Epithelial cell of prostate (primary cell): ENCODE results near the gene MAD1L1.
"Not testable (repeated sequence)": the region's sequence is repeated elsewhere in the genome, so short reads cannot be mapped to it uniquely, and the experiment has no call there.

Experiments used
- DNase-seq: peaks from one replicate; pipeline ENCODE4 v3.0.0-alpha.2; 2011; ENCODE audit warnings: low read depth, low spot score
- H3K27ac ChIP-seq: fragments of 450-650 bp; 2 replicates; pipeline ENCODE4 v1.5.1; 2017; ENCODE audit warnings: mild to moderate bottlenecking

MAD1L1 gene

DNA sequence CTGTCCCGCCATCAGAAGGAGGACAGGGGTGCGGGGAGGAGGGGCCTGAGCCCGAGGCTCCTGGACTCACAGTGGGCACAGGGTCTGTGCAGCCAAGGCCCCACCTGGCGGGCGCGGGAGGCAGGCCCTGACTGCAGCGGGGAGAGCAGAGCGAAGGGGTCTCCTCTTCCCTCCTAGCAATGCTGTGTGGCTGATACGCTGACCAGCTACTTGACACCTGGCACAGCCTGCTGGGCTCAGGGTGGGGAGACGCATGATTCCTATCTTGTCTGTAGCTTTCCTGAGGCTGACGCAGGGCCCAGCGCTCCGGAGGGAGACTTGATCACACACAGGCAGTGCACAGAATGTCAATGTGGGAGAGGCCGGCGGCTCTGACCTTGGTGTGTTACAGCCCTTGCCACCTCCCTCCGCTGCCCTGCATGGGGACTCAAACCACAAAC is 387.8 kb downstream of the MAD1L1 start:
- no peak overlapping the region for H3K27ac ChIP-seq
- no peak for DNase-seq

DNA sequence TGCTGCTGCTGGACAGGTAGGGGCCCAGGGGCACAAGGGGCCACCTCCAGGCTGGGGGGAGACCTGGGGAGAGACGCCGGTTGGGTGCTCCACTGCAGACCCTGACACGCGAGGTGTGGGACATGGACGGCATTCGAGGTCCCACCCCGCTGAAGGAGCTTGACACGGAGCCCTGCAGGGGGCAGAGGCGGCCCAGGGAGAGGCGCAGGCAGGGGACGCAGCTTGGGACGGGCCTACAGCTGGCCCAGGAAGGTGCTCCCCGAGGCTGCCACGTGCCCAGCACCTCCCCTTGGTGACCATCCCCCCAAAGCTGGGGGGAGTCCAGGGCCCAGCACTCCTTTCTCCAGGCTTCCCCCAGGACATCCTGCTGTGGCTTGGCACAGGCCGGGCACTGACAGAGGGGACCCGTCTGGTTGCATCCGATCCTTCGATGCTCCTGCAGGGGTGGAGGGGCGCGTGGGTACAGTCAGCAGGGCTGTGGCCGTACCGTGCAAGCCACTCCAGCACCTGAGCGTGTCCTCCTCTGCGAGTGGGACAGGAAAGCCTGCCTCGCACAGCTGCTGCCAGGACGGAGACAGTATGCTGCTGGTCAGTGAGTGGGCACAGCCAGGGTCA is 388.3 kb downstream of the MAD1L1 start:
- H3K27ac ChIP-seq, result no peak overlapping the region
- DNase-seq, result no peak

- DNase-seq, result no peak
- H3K27ac ChIP-seq, result no peak overlapping the region
Observed at GRCh38 chr7:1843921-1844335, 388.8 kb downstream of the MAD1L1 start.

GRCh38 chr7:1843271-1843861 is 389.4 kb downstream of the MAD1L1 start:
- no peak for DNase-seq
- no peak overlapping the region for H3K27ac ChIP-seq

DNA sequence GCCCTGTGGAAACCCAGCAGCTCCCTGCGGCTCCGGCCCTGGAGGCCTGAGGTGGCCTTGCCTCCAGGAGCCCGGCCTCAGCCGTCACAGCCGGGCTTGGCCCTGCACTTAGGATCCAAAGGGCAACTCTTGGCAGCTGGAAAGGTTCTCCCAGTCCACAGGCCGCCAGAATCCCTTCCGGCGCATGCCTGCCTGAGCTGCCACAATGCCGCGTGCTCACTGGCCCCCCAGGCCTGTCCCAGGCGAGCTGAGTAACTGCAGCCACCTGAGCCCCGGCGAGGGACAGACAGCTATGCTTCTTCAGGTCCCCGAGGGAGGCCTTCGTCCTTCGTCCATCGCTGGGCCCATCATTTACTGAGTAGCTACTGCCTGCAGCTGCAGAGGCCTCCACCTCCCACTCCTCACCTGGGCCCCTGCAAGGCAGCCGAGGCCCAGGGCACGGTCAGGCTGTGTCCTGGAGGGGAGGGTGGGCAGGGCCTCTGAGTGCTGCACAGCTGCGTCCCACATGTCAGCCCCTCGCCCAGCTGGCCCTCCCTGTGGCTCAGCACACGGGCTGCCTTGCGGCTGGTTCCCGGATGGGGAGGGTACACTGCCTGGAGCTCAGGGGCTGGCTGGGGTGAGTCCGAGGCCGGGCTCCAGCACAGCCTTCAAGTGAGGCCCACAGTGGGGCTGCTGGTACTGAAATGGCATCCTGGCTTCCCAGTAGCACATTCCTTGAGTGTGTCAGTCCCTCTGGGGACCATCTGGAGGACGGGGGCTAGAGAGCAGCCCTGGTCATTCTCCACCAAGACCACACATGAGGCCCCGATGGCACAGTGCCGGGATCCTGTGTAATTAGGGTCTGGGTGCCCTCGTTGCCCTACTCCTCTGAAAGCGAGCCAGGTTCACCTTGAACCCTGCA is 390.2 kb downstream of the MAD1L1 start:
- H3K27ac ChIP-seq, result no peak overlapping the region
- DNase-seq, result no peak

- DNase-seq, H3K27ac ChIP-seq: not testable (repeated sequence)
Observed at GRCh38 chr7:1841286-1842021, 391.3 kb downstream of the MAD1L1 start.

GRCh38 chr7:1840744-1841143 is 392.0 kb downstream of the MAD1L1 start:
- not testable (repeated sequence) for DNase-seq, H3K27ac ChIP-seq

- H3K27ac ChIP-seq, result no peak overlapping the region
- DNase-seq, result no peak
Observed at GRCh38 chr7:1839701-1840100, 393.0 kb downstream of the MAD1L1 start.

DNA sequence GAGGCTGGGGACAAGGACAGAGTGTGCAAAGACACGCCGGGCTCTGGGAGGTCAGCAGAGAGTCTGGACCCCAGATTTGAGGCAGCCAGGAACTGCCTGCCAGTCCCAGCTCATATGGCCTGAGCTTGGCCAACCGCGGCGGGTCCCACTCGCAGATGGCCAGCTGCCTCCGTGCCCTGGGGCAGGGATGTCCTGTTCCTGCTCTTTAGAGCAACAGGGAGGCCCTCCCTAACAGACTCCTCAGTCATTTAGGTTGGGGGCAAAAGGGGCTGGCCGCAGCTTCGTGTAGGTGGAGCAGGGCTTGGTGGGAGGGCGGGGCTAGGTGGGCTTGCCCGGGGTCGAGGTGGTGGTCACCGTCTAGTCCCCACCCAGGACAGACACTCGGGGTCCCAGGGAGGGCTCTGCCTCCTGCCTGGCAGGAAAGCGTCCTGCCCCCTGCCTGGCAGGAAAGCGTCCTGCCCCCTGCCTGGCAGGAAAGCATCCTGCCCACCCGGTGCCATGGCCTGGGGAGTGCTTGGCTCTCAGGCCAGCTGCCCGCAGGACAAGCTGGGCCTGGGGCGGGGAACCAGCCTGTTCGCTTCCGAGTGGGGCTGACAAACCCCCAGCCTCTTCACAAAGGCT is 393.7 kb downstream of the MAD1L1 start:
- DNase-seq, H3K27ac ChIP-seq: not testable (repeated sequence)

- H3K27ac ChIP-seq, result not testable (repeated sequence)
Observed at GRCh38 chr7:1838544-1838872, 394.2 kb downstream of the MAD1L1 start.

GRCh38 chr7:1837696-1838543 is 394.8 kb downstream of the MAD1L1 start:
- H3K27ac ChIP-seq, DNase-seq: not testable (repeated sequence)

More at GRCh38 chr7:1838544-1838872, 394.2 kb downstream of the MAD1L1 start:
- DNase-seq, result not testable (repeated sequence)

DNA sequence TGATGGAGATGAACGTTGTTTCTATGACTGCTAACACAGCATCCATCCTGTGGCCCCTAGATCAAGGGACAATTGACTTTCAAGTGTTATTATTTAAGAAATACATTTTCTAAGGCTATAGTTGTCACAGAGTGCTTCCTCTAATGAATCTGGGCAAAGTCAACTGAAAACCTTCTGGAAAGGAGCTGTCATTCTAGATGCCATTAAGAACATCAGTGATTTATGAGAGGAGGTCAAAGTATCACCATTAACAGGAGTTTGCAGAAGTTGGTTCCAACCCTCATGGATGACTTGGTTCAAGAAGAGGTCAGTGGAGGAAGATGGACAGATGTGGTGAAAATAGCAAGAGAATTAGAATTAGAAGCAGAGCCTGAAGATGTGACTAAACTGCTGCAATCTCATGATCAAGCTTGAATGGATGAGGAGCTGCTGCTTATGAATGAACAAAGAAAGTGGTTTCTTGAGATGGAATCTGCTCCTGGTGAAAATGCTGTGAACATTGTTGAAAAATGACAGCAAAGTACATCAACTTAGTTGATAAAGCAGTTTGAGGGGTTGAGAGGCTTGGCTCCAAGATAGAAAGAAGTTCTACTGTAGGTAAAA is 400.7 kb downstream of the MAD1L1 start:
- DNase-seq, H3K27ac ChIP-seq: not testable (repeated sequence)

GRCh38 chr7:1831471-1831870 is 401.3 kb downstream of the MAD1L1 start:
- H3K27ac ChIP-seq, DNase-seq: not testable (repeated sequence)

GRCh38 chr7:1829668-1830067 is 403.1 kb downstream of the MAD1L1 start:
- H3K27ac ChIP-seq, DNase-seq: not testable (repeated sequence)

DNA sequence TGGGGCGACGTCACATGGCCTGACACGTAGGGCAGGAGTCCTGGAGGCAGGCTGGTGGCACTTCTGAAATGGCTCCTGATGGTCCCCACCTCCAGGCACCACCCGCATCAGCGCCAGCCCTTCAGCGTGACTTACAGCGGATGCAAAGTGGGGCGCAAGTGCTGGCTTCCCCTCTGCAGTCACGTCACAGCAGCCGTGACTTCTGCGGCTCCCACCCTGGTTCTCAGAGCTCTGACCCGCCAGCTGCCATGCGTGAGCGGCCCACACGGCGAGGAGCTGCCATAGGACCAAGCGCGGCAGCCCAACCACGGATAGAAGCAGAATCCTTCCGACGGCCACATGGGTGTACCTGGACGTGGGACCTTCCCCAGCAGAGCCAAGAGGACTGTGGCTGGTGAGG is 403.6 kb downstream of the MAD1L1 start:
- no peak for DNase-seq
- no peak overlapping the region for H3K27ac ChIP-seq

GRCh38 chr7:1828170-1828569 is 404.6 kb downstream of the MAD1L1 start:
- not testable (repeated sequence) for DNase-seq, H3K27ac ChIP-seq

- H3K27ac ChIP-seq, DNase-seq: not testable (repeated sequence)
Observed at GRCh38 chr7:1827521-1827981, 405.2 kb downstream of the MAD1L1 start.

DNA sequence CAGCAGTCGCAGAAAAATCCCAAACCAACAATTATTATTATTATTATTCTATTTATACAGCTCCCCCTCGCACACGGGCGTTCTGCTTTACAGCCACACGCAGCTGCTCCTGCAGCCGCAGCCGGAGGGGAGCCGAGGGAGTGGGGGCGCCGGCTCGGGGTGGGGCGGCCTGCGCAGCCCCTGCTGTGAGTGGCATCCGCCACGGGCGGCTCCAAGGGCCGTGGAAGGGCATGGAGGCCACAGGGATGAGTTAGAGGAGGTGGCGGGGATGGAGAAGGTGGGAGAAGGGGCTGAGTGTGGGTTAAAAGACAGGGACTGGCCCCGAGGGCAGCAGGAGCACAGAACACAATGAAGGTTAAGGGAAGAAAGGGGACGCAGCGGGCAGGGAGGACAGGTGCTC is 405.8 kb downstream of the MAD1L1 start:
- DNase-seq, H3K27ac ChIP-seq: not testable (repeated sequence)
